Stimulated activated effector memory CD8-positive, alpha-beta T cell treated with anti-CD3 and anti-CD28 coated beads, Interleukin-12 subunit alpha, Interleukin-12 subunit beta, amount 100 ng/mL, for 72 hours (primary cell): ENCODE data around the gene FAM76B.

Experiments
- ATAC-seq: fragments of 150-1000 bp; cut with Tn5 transposase; 2 replicates; pipeline ENCODE4 v1.10.0; 2021
- DNase-seq, 2 donors: peaks; one replicate each; pipeline ENCODE4 v3.0.0; 2021 to 2022; ENCODE audit warnings: low spot score in 2 of 2
- H3K27ac Mint-ChIP-seq: one replicate; pipeline ENCODE4 v1.8.0; 2022; ENCODE audit warnings: mild to moderate bottlenecking, mixed read lengths
- H3K36me3 Mint-ChIP-seq: one replicate; pipeline ENCODE4 v1.8.0; 2022; ENCODE audit warnings: mild to moderate bottlenecking, mixed read lengths
- H3K4me1 Mint-ChIP-seq: one replicate; pipeline ENCODE4 v1.8.0; 2022; ENCODE audit warnings: mixed read lengths
- H3K4me3 Mint-ChIP-seq: one replicate; pipeline ENCODE4 v1.8.0; 2022; ENCODE audit warnings: mild to moderate bottlenecking, mixed read lengths
- H3K9me3 Mint-ChIP-seq: one replicate; pipeline ENCODE4 v1.8.0; 2022; ENCODE audit warnings: mixed read lengths

The FAM76B gene

DNA sequence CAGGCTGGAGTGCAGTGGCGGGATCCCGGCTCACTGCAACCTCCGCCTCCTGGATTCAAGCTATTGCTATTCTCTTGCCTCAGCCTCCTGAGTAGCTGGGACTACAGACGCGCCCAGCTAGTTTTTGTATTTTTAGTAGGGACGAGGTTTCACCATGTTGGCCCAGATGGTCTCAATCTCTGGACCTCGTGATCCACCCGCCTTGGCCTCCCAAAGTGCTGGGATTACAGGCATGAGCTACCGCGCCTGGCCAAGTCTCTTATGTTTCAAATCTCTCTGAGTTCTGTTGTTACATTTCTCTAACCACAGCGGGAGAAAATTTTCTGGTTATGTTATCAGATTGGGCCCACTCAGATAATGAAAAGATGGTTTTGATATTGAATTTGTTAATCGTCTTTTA lies 10.9 kb upstream of the FAM76B start:
- no peak for DNase-seq
- Mint-ChIP-seq H3K27ac (no peak overlapping the region), H3K36me3 (peaks cover 70% of the 10 kb centered on the region)

DNA sequence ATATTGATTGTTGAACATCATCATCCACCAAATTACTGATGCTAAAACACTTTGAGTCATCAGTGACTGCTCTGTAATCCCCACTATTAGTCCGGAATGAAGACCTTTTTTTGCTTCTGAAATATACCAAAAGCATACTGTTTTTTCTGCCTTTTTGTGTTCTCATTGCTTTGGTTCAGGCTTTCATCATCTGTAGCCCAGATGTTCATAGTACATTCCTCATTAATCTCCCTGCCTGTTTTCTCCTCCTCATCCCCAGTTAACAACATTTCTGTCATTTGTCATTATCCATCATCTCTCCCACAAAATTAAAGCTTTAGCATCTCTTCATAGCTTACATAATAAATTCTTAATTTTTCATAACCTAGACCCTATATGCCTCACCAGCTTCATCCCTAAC lies 10.0 kb upstream of the FAM76B start:
- DNase-seq (no peak), ATAC-seq (no peak)
- Mint-ChIP-seq H3K4me3 (no peak overlapping the region), H3K4me1 (peaks cover 4% of the 10 kb centered on the region), H3K9me3 (no peaks in the 10 kb centered on the region), H3K27ac (no peak overlapping the region), H3K36me3 (peaks cover 68% of the 10 kb centered on the region)

More for the DNA sequence above, 10.9 kb upstream of the FAM76B start:
- ATAC-seq: no peak
- H3K9me3 Mint-ChIP-seq: no peaks in the 10 kb centered on the region
- H3K4me3 Mint-ChIP-seq: no peak overlapping the region
- no peaks in the 10 kb centered on the region for H3K4me1 Mint-ChIP-seq

DNA sequence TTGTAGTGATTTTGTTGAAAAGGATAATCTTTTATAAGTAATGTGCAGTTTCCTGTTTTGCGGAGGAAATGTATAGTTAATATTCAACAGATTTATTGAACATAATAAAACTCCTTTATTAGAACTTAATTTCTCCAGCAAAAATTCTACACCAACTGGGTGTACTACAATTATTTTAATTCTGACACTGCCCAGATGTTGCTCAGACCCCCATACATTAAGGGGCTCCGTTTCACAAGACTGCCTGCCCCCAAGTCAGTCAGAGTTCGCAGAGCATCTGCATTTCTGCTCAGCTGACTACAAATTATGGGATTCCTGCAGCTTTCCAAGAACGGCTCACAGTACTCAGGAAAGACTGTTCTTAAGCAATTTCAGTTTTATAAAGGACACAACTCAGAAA lies 6.9 kb upstream of the FAM76B start:
- no peak overlapping the region for H3K27ac Mint-ChIP-seq
- ATAC-seq: no peak
- H3K36me3 Mint-ChIP-seq: peaks cover 41% of the 10 kb centered on the region
- H3K4me3 Mint-ChIP-seq: no peak overlapping the region
- no peaks in the 10 kb centered on the region for H3K9me3 Mint-ChIP-seq
- H3K4me1 Mint-ChIP-seq: peaks cover 29% of the 10 kb centered on the region
- no peak for DNase-seq

DNA sequence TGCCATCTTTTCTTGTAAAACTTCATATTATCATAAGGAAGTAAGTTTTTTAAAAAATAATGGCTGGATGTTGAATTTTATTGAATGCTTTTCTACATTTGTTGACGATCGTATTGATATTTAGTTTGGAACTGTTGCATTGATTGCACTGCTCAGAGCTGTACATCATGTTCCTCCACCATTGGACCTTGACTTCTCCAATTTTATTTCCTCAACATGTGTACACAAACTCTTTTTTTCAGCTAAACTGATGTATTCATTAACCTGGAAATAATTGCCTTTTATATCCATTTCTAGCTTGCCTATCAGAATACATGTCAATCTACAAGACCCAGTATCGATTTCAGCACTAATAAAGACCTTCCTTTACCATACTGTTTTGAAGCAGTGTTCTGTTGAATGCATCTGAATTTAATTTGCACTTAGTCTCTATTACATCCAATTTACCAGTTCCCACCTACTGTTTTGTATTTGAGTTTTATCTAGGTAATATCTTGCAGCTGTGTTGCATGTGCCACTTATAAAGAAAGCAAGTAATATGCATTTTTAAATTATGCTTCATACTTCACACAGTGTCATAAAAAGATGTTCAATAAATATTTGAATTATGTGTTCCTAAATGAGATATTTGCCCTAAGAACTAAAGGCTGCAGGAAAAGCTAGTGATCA lies 6.2 kb upstream of the FAM76B start:
- Mint-ChIP-seq H3K27ac (no peak overlapping the region), H3K4me1 (peaks cover 34% of the 10 kb centered on the region), H3K9me3 (no peaks in the 10 kb centered on the region)

DNA sequence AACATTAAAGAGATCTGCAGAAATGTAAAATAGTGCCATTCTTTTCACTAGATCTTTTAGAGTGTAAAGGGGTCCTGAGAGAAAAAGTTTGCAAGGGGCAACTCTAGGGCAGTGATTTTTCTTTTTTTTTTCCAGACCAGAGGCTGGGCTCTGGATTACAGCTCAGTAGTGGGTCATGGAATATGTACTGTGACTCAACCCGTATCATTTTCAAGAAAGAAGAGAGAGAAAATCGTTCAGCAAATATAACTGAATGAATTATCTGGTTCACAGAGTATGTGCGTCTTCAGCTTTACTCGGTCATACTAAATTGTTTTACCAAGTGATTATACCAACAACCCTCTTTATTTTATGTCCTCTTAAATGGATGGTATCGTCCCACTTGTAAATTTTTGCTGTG lies 4.5 kb upstream of the FAM76B start:
- peaks cover 39% of the 10 kb centered on the region for H3K36me3 Mint-ChIP-seq
- no peaks in the 10 kb centered on the region for H3K9me3 Mint-ChIP-seq
- ATAC-seq: no peak
- H3K4me3 Mint-ChIP-seq: no peak overlapping the region
- no peak overlapping the region for H3K27ac Mint-ChIP-seq
- no peak for DNase-seq
- peaks cover 34% of the 10 kb centered on the region for H3K4me1 Mint-ChIP-seq

More for the DNA sequence above, 6.2 kb upstream of the FAM76B start:
- H3K36me3 Mint-ChIP-seq: peaks cover 41% of the 10 kb centered on the region
- ATAC-seq (no peak), DNase-seq (no peak)
- no peak overlapping the region for H3K4me3 Mint-ChIP-seq

DNA sequence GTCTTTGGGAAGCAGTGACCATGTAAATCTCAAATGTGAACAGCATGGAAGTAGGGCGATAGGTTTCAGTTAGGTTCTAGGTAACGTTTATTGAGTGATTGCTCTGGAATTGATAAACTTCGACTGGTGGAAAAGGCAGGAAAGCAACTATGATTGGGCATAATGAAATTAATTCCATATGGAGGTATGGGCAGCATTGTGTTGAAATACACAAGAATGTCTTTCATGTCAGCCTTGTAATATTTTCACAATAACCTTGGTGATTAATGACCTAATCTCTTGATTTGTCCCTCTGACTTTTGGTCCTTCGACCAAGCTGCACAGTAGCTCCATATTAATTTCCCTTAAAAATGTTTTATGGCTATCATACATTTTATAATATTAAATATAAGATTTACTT lies 3.5 kb upstream of the FAM76B start:
- no peak overlapping the region for H3K27ac Mint-ChIP-seq
- peaks cover 45% of the 10 kb centered on the region for H3K36me3 Mint-ChIP-seq
- H3K9me3 Mint-ChIP-seq: no peaks in the 10 kb centered on the region
- no peak for DNase-seq
- H3K4me3 Mint-ChIP-seq: no peak overlapping the region
- ATAC-seq: no peak
- peaks cover 38% of the 10 kb centered on the region for H3K4me1 Mint-ChIP-seq

DNA sequence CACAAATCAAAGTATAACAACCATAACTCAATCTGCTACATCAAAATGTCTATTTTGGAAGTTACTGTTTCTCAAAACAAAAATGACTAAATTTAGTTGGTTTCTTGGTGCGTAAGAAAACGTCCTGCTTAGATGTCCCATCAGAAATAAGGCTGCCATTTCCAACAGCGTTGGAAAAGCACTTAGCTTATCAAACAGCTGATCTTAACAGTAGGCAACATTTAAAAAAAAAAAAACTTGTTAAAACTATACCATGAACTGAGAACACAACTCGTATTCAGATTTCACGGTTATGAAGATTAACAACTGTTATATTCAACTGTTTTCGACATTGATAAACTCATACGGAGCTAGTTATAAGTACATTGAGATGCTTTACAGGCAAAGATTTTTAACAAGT lies 3.1 kb upstream of the FAM76B start:
- H3K9me3 Mint-ChIP-seq: no peaks in the 10 kb centered on the region
- no peak overlapping the region for H3K4me3 Mint-ChIP-seq
- DNase-seq (no peak), ATAC-seq (no peak)
- H3K4me1 Mint-ChIP-seq: peaks cover 42% of the 10 kb centered on the region
- no peak overlapping the region for H3K27ac Mint-ChIP-seq
- peaks cover 50% of the 10 kb centered on the region for H3K36me3 Mint-ChIP-seq

DNA sequence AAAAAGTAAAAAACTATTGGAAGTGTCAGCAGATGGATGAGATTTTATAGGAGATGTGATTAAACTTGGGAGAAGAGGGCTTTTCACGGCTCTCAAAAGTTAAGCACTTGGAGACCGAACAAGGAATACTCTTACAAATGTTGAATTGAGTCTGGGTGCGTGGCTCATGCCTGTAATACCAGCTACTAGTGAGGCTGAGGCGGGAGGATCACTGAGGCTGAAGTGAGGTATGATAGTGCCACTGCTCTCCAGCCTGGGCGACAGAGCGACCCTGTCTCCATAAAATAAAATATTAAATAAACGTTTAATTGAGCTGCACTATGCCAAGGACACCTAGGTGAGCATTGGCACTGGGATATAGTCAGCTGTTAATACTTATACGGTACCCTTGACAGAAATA lies 2.6 kb upstream of the FAM76B start:
- Mint-ChIP-seq H3K36me3 (peaks cover 55% of the 10 kb centered on the region), H3K4me1 (peaks cover 43% of the 10 kb centered on the region), H3K4me3 (peak overlapping the region; percentile 100), H3K9me3 (no peaks in the 10 kb centered on the region), H3K27ac (no peak overlapping the region)
- no peak for DNase-seq
- no peak for ATAC-seq

DNA sequence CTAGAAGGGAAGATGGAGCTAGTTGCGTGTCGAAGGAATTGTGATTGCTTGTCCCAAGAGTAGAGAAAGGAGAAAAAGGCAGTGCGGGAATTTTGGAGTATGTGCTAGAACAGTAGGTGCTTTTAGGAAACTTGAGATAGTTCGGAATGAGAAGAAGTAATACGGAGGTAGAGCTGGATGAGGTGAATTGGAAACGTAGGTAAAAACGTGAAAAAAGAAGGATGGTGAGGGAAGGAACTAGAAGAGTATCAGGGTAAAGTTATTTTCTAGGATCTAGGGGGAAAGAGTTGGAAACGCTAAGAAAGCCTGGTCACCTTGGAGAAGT lies 2.1 kb upstream of the FAM76B start:
- peaks cover 43% of the 10 kb centered on the region for H3K4me1 Mint-ChIP-seq
- peaks cover 60% of the 10 kb centered on the region for H3K36me3 Mint-ChIP-seq
- H3K4me3 Mint-ChIP-seq: peak overlapping the region; percentile 100
- peak overlapping the region; percentile 100 for H3K27ac Mint-ChIP-seq
- DNase-seq: no peak
- no peak for ATAC-seq
- H3K9me3 Mint-ChIP-seq: no peaks in the 10 kb centered on the region

DNA sequence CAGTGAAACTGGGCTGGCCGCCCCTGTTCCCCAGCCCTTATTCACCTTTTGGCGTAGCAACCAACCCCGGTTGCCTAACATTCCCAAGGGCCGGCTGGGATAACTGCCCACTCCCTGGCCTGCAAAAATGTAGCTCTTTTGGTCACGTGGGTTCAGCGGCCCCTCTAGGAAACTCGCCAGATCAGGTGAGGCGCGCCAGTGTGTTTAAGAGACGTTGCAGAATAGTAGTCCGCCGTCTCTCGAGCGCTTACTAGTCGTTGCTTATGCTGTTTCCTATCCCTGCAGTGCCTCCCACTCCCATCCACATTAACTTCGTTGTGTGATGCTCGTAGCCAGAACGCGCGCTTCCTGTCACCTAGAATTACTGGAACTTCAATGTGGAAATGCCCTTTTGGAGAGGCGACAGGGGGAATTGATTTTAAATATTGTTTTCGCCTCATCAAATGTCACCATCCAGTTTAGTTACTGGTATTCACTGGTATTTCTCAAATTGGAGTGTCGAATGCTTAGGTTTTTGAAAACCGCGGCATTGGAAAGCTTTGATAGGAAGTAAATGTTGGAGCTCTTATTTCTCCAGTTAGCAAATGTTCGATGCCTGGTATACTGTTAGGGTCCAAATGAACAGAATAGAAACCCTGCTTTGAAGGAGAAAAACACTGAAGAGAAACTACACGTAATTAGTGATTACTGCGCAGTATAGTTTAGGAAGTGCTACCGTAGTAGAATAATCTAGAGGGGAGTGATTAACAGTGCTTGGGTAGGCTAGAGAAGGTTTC lies 1.5 kb upstream of the FAM76B start:
- peak overlapping the region; percentile 100 for H3K27ac Mint-ChIP-seq
- H3K9me3 Mint-ChIP-seq: no peaks in the 10 kb centered on the region
- H3K36me3 Mint-ChIP-seq: peaks cover 65% of the 10 kb centered on the region
- H3K4me1 Mint-ChIP-seq: peaks cover 45% of the 10 kb centered on the region
- peak overlapping the region; percentile 100 for H3K4me3 Mint-ChIP-seq
- DNase-seq (peak; percentile 29 to 76), ATAC-seq (no peak)

DNA sequence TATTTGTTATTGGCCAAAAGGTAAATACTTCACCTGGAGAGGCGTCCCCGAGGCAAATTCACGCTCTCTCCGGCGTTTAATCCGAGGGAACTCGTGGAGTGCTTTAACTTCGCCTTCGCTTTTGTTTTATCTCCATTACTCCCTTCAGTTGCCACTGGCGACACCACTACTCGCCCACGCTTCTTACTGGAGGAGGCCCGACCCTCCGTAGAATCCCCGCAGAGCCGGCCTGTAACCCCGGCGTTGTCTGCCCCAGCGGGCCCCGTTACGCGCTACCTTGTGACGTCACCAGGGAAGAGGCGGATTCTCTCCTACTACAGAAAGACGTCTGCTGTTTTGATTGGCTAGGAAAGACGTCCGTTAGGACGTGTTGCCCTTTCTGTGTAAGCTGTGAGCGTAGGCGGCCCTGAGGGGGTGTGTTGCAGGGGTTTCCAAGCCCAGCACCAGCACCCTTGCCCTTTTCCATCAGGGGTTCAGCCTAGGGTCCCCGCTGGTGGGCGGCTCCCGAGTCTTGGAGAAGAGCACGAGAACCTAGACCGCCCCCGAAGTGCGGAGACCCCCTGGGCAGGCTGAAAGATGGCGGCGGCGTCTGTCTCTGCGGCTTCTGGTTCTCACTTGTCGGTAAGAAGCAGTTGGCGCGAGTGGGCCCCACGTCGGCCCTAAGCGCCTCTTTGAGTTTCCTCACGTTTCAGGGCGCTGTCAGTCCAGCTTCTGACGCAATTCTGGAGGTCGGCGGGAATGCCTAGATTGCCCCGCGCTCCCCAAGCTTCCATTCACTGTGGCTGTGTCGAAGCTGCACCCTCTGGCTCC lies 746 bp upstream of the FAM76B start, which contains the start of gene CEP57:
Gene CEP57, plus strand, starts transcription at position 376 of the 810 bp plus-strand sequence. Its CDS starts 201 bp downstream, at position 577.
- H3K36me3 Mint-ChIP-seq: peaks cover 67% of the 10 kb centered on the region
- peaks cover 48% of the 10 kb centered on the region for H3K4me1 Mint-ChIP-seq
- ATAC-seq (peak; percentile 84), DNase-seq (peak; percentile 89 to 96)
- no peaks in the 10 kb centered on the region for H3K9me3 Mint-ChIP-seq
- H3K4me3 Mint-ChIP-seq: peak within 1 kb of the TSS; percentile 100
- peak within 1 kb of the TSS; percentile 100 for H3K27ac Mint-ChIP-seq

DNA sequence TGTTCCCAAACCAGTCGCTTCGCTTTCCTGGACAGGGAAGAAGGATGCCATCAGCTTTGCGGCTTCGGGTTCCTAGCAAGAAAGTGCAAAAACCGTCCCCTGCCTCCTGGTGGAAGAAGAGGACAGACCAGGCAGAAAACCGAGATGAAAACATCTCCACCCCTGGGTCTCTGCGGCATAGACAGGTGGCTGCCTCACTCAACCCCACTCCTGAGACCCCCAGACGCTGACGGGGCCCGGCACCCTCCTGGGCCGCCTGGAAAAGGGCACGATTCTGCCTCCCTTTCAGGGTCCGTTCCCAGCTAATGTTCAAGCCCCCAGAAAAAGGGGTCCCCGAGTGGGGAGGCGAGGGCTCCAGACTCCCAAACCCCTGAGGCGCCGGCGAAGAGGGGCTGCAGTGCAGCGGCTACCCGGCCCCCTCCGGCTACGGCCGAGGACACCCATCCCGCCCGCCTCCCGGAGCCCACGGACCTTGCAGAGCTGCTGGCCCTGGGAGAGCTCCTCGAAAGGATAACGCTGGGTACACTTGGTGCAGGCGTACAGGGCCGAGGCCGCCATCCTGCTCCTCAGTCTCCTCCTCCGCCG lies 569 bp downstream of the FAM76B start:
- no peak for DNase-seq

DNA sequence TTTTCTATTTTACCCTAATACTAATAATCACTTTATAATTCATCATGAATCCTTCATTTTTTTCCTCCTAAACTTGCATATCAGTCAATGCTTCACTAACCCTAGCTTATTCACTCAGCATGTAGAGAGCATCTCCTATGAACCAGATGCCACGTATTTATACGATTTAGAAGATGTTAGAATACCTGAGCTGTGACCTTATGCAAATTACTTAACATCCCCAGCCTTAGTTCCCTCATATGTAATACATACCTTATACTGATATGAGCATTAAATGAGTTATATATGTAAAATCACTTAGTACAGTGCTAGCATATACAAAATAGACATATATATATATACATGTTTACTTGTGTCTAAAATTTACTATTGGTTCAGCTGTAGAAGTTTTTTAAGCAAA lies 9.0 kb downstream of the FAM76B start:
- Mint-ChIP-seq H3K4me3 (no peak overlapping the region), H3K4me1 (peaks cover 7% of the 10 kb centered on the region), H3K9me3 (no peaks in the 10 kb centered on the region), H3K27ac (no peak overlapping the region), H3K36me3 (peaks cover 100% of the 10 kb centered on the region)
- DNase-seq: no peak
- no peak for ATAC-seq

More for the DNA sequence above, 569 bp downstream of the FAM76B start:
- Mint-ChIP-seq H3K36me3 (peaks cover 74% of the 10 kb centered on the region), H3K9me3 (no peaks in the 10 kb centered on the region), H3K4me3 (peak overlapping the region; percentile 100), H3K4me1 (peaks cover 43% of the 10 kb centered on the region), H3K27ac (peak overlapping the region; percentile 100)
- no peak for ATAC-seq

DNA sequence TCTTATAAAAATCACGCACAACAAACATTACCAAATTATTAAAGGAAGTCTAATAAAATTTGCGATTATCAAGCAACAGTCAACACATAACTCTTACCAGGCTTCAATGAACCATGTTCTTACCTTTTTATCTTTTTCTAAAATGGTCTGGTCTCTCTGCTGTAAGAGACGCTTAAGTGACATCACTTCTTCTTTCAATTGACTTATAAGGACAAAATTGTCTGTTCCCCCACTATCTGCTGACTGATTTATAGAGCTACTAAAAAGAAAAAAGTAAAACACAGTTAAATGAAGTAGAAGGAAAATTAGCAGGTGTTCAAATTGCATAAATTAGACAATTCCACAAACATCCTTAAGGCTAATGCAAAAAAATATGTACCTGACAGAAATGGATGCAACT lies 10.9 kb downstream of the FAM76B start:
- ATAC-seq: no peak
- H3K36me3 Mint-ChIP-seq: peaks cover 100% of the 10 kb centered on the region

DNA sequence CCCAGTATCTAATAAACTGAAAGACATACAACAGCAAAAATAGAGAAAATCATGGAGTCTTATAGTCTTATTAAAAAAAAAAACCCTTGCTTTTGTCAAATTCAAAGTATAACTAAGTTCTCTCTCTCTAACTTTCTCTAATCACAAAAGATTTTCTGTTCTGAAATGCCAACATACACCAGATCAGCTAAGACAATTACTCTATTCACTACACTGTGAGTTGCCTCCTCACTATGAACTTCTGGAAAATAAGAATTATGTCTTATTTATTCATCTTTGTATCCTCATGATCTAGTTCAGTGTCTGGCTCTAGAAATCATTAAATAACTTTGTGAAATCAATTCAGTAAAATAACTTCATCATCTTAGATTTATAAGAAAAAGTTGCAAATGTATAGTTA lies 12.7 kb downstream of the FAM76B start:
- Mint-ChIP-seq H3K4me1 (no peaks in the 10 kb centered on the region), H3K9me3 (no peaks in the 10 kb centered on the region), H3K36me3 (peaks cover 100% of the 10 kb centered on the region), H3K27ac (no peak overlapping the region), H3K4me3 (no peak overlapping the region)
- DNase-seq (no peak), ATAC-seq (no peak)

More for the DNA sequence above, 10.9 kb downstream of the FAM76B start:
- Mint-ChIP-seq H3K4me1 (no peaks in the 10 kb centered on the region), H3K9me3 (no peaks in the 10 kb centered on the region), H3K27ac (no peak overlapping the region), H3K4me3 (no peak overlapping the region)
- DNase-seq: no peak
